Mesenchymal stem cell (in vitro differentiated cells and primary cell): ENCODE results near the gene CLTC.

Experiments used
- DNase-seq: peaks from one replicate; pipeline ENCODE4 v3.0.0-alpha.2; 2013
- H2AFZ ChIP-seq: one replicate; pipeline ENCODE4 v1.6.1; 2013; ENCODE audit warnings: low read depth, mild to moderate bottlenecking, control low read depth, inconsistent platforms, low read length, moderate library complexity
- H2AK5ac ChIP-seq: 2 replicates; pipeline ENCODE4 v1.6.1; 2013; ENCODE audit warnings: low read length, moderate library complexity, mild to moderate bottlenecking, inconsistent platforms; ENCODE audit not compliant: severe bottlenecking
- H2BK120ac ChIP-seq: one replicate; pipeline ENCODE4 v1.6.1; 2013; ENCODE audit warnings: low read depth, mild to moderate bottlenecking, inconsistent platforms, low read length, moderate library complexity
- H2BK12ac ChIP-seq, 2 experiments: one replicate each; pipeline ENCODE4 v1.6.1; 2013; ENCODE audit warnings: inconsistent platforms in 2 of 2, low read length in 2 of 2, mild to moderate bottlenecking in 2 of 2, moderate library complexity in 2 of 2, control low read depth in 1 of 2
- H2BK15ac ChIP-seq: one replicate; pipeline ENCODE4 v1.6.1; 2013; ENCODE audit warnings: mild to moderate bottlenecking, low read depth, inconsistent platforms; ENCODE audit not compliant: poor library complexity, severe bottlenecking
- H2BK5ac ChIP-seq: 2 replicates; pipeline ENCODE4 v1.6.1; 2013; ENCODE audit warnings: low read depth, mild to moderate bottlenecking, low read length, control low read depth, inconsistent platforms; ENCODE audit not compliant: poor library complexity, severe bottlenecking
- H3K14ac ChIP-seq, 2 experiments: one replicate each; pipeline ENCODE4 v1.6.1; 2013; ENCODE audit warnings: inconsistent platforms in 2 of 2, low read length in 2 of 2, control low read depth in 1 of 2, mild to moderate bottlenecking in 1 of 2, moderate library complexity in 1 of 2
- H3K18ac ChIP-seq, 2 experiments: one replicate each; pipeline ENCODE4 v1.6.1; 2013; ENCODE audit warnings: inconsistent platforms in 2 of 2, low read length in 2 of 2, control low read depth in 1 of 2, low read depth in 1 of 2, mild to moderate bottlenecking in 1 of 2
- H3K23ac ChIP-seq, 2 experiments: one replicate each; pipeline ENCODE4 v1.6.1; 2013; ENCODE audit warnings: inconsistent platforms in 2 of 2, low read length in 2 of 2, mild to moderate bottlenecking in 2 of 2, moderate library complexity in 2 of 2, control low read depth in 1 of 2
- H3K27ac ChIP-seq: 2 replicates; pipeline ENCODE4 v1.5.1; 2013; ENCODE audit warnings: mild to moderate bottlenecking, moderate library complexity, low read length, control low read depth, inconsistent platforms; ENCODE audit not compliant: poor library complexity, severe bottlenecking
- H3K27me3 ChIP-seq, 2 experiments: 2 replicates each; pipeline versions ENCODE4 v1.6.1 to v1.7.0; 2013; ENCODE audit warnings: low read length in 2 of 2, mild to moderate bottlenecking in 2 of 2, moderate library complexity in 2 of 2, control low read depth in 1 of 2, inconsistent platforms in 1 of 2; ENCODE audit not compliant: control insufficient read depth in 1 of 2, insufficient read depth in 1 of 2
- H3K36me3 ChIP-seq, 2 experiments: 2 replicates each; pipeline versions ENCODE4 v1.6.1 to v1.7.0; 2013; ENCODE audit warnings: low read length in 2 of 2, control low read depth in 1 of 2, inconsistent platforms in 1 of 2, low read depth in 1 of 2, mild to moderate bottlenecking in 1 of 2; ENCODE audit not compliant: insufficient read depth in 2 of 2, control insufficient read depth in 1 of 2
- H3K4ac ChIP-seq, 2 experiments: one replicate each; pipeline ENCODE4 v1.6.1; 2013; ENCODE audit warnings: inconsistent platforms in 2 of 2, low read length in 2 of 2, mild to moderate bottlenecking in 2 of 2, moderate library complexity in 2 of 2, control low read depth in 1 of 2, low read depth in 1 of 2
- H3K4me1 ChIP-seq: 2 replicates; pipeline ENCODE4 v1.6.1; 2013; ENCODE audit warnings: low read depth, low read length, control low read depth; ENCODE audit not compliant: control insufficient read depth, insufficient read depth
- H3K4me2 ChIP-seq: 2 replicates; pipeline ENCODE4 v1.6.1; 2013; ENCODE audit warnings: low read length, mild to moderate bottlenecking, inconsistent platforms; ENCODE audit not compliant: poor library complexity, severe bottlenecking
- H3K4me3 ChIP-seq, 2 experiments: 2 replicates each; pipeline versions ENCODE4 v1.5.1 to v1.7.0; 2013; ENCODE audit warnings: low read length in 2 of 2, mild to moderate bottlenecking in 2 of 2, control low read depth in 1 of 2, low read depth in 1 of 2; ENCODE audit not compliant: insufficient read depth in 1 of 2
- H3K79me1 ChIP-seq: replicated peaks from 2 replicates; pipeline ENCODE4 v1.6.1; 2013; ENCODE audit warnings: mild to moderate bottlenecking, control low read depth, low read length, inconsistent platforms; ENCODE audit not compliant: poor library complexity, severe bottlenecking
- H3K9ac ChIP-seq: 2 replicates; pipeline ENCODE4 v1.7.0; 2013; ENCODE audit warnings: mild to moderate bottlenecking, low read length, moderate library complexity
- H3K9me3 ChIP-seq: 2 replicates; pipeline ENCODE4 v1.7.0; 2013; ENCODE audit warnings: mild to moderate bottlenecking, low read length; ENCODE audit not compliant: control insufficient read depth
- H4K8ac ChIP-seq: one replicate; pipeline ENCODE4 v1.6.1; 2013; ENCODE audit warnings: inconsistent platforms, mild to moderate bottlenecking, low read length, moderate library complexity
- H4K91ac ChIP-seq: one replicate; pipeline ENCODE4 v1.6.1; 2013; ENCODE audit warnings: mild to moderate bottlenecking, low read length, inconsistent platforms
- WGBS: methylation state at CpG from one replicate; pipeline ENCODE4 v1.1.7; 2013; ENCODE audit warnings: mixed read lengths; 5-methylcytosine and 5-hydroxymethylcytosine counted together

The CLTC gene

GRCh38 chr17:59601130-59601529 lies 18.6 kb upstream of the CLTC start:
- Histone ChIP-seq H4K8ac (no peak overlapping the region), H3K27ac (no peak overlapping the region), H2BK15ac (no peak overlapping the region), H3K9me3 (no peaks in the 10 kb centered on the region), H3K27me3 (no peaks in the 10 kb centered on the region), H3K23ac (no peak overlapping the region), H3K14ac (no peak overlapping the region), H3K4me3 (no peak overlapping the region), H2BK120ac (no peak overlapping the region), H2BK5ac (no peak overlapping the region), H2AFZ (no peak overlapping the region), H3K9ac (no peak overlapping the region), H3K4me1 (no peaks in the 10 kb centered on the region), H2BK12ac (no peak overlapping the region), H3K4ac (no peak overlapping the region), H3K4me2 (no peak overlapping the region), H3K36me3 (peaks cover 12 to 63% of the 10 kb centered on the region in 2 experiments), H2AK5ac (no peak overlapping the region), H4K91ac (no peak overlapping the region), H3K18ac (no peak overlapping the region), H3K79me1 (peaks cover 3% of the 10 kb centered on the region)
- DNase-seq: no peak
- 100% methylated on average over 1 of the region's 2 CpGs for WGBS

GRCh38 chr17:59607061-59607460 lies 12.6 kb upstream of the CLTC start:
- 92% methylated on average over 3 of the region's 3 CpGs for WGBS
- no peak overlapping the region for H3K14ac ChIP-seq
- H3K27ac ChIP-seq: no peak overlapping the region
- H3K4ac ChIP-seq: no peak overlapping the region
- no peak overlapping the region for H2AFZ ChIP-seq
- H2BK5ac ChIP-seq: no peak overlapping the region
- no peak overlapping the region for H2BK15ac ChIP-seq
- H3K36me3 ChIP-seq: peaks cover 11 to 79% of the 10 kb centered on the region in 2 experiments
- H4K8ac ChIP-seq: no peak overlapping the region
- H3K79me1 ChIP-seq: peaks cover under 1% of the 10 kb centered on the region
- H4K91ac ChIP-seq: no peak overlapping the region
- H2BK120ac ChIP-seq: no peak overlapping the region
- no peaks in the 10 kb centered on the region for H3K4me1 ChIP-seq
- H2AK5ac ChIP-seq: no peak overlapping the region
- H3K23ac ChIP-seq: no peak overlapping the region
- H3K18ac ChIP-seq: no peak overlapping the region
- no peak overlapping the region for H3K4me2 ChIP-seq
- no peaks in the 10 kb centered on the region for H3K9me3 ChIP-seq
- H3K27me3 ChIP-seq: no peaks in the 10 kb centered on the region
- H3K9ac ChIP-seq: no peak overlapping the region
- no peak overlapping the region for H3K4me3 ChIP-seq
- DNase-seq: no peak
- no peak overlapping the region for H2BK12ac ChIP-seq

- H2BK15ac ChIP-seq: no peak overlapping the region
- no peak overlapping the region for H2BK12ac ChIP-seq
- no peak for DNase-seq
- H3K18ac ChIP-seq: no peak overlapping the region
- H3K23ac ChIP-seq: no peak overlapping the region
- H3K79me1 ChIP-seq: no peaks in the 10 kb centered on the region
- no peak overlapping the region for H3K4ac ChIP-seq
- no peak overlapping the region for H4K8ac ChIP-seq
- no peak overlapping the region for H3K14ac ChIP-seq
- no peaks in the 10 kb centered on the region for H3K4me1 ChIP-seq
- H4K91ac ChIP-seq: no peak overlapping the region
- H3K4me3 ChIP-seq: no peak overlapping the region
- WGBS: 98% methylated on average over 5 of the region's 5 CpGs
- H2AFZ ChIP-seq: no peak overlapping the region
- H3K36me3 ChIP-seq: peaks cover 7 to 70% of the 10 kb centered on the region in 2 experiments
- no peak overlapping the region for H3K4me2 ChIP-seq
- H3K9ac ChIP-seq: no peak overlapping the region
- H2BK5ac ChIP-seq: no peak overlapping the region
- no peaks in the 10 kb centered on the region for H3K27me3 ChIP-seq
- no peak overlapping the region for H3K27ac ChIP-seq
- no peak overlapping the region for H2BK120ac ChIP-seq
- H3K9me3 ChIP-seq: no peaks in the 10 kb centered on the region
- no peak overlapping the region for H2AK5ac ChIP-seq
Observed at GRCh38 chr17:59607817-59608403, 11.8 kb upstream of the CLTC start.

- Histone ChIP-seq H3K18ac (no peak overlapping the region), H3K4me1 (no peaks in the 10 kb centered on the region), H2BK5ac (no peak overlapping the region), H3K4me2 (no peak overlapping the region), H2BK15ac (no peak overlapping the region), H3K27ac (no peak overlapping the region), H3K9me3 (no peaks in the 10 kb centered on the region), H2BK120ac (no peak overlapping the region), H3K4me3 (no peak overlapping the region), H2AK5ac (no peak overlapping the region), H3K27me3 (no peaks in the 10 kb centered on the region), H3K79me1 (no peaks in the 10 kb centered on the region), H4K8ac (no peak overlapping the region), H3K9ac (no peak overlapping the region), H2AFZ (no peak overlapping the region), H2BK12ac (no peak overlapping the region), H3K36me3 (peaks cover 3 to 37% of the 10 kb centered on the region in 2 experiments), H3K4ac (no peak overlapping the region), H4K91ac (no peak overlapping the region), H3K23ac (no peak overlapping the region), H3K14ac (no peak overlapping the region)
- DNase-seq: no peak
Observed at GRCh38 chr17:59611503-59611902, 8.2 kb upstream of the CLTC start.
